SU-DHL-6 (cell line): ENCODE measurements around the gene SMIM45.

Source experiments
- H2AFZ ChIP-seq: fragments of 200-600 bp; sonication (generic); 2 replicates; pipeline ENCODE4 v1.6.1; 2014; ENCODE audit warnings: low read depth, mild to moderate bottlenecking, moderate library complexity, mixed read lengths, antibody characterized with exemption, low read length; ENCODE audit not compliant: severe bottlenecking
- H3F3A ChIP-seq: fragments of 200-600 bp; shearing (Covaris generic); 2 replicates; pipeline ENCODE4 v1.6.0; 2016; ENCODE audit warnings: antibody characterized with exemption, mild to moderate bottlenecking; ENCODE audit not compliant: insufficient read depth
- H3K27ac ChIP-seq: fragments of 200-600 bp; sonication (generic); 2 replicates; pipeline ENCODE4 v1.5.1; 2016; ENCODE audit warnings: low read depth, mild to moderate bottlenecking, low read length, moderate library complexity, mixed read lengths
- H3K27me3 ChIP-seq: fragments of 200-600 bp; sonication (generic), shearing (Covaris generic); 2 replicates; pipeline ENCODE4 v1.6.0; 2014; ENCODE audit warnings: mild to moderate bottlenecking, low read length
- H3K36me3 ChIP-seq: fragments of 200-600 bp; sonication (generic); 2 replicates; pipeline ENCODE4 v1.6.1; 2014; ENCODE audit warnings: mild to moderate bottlenecking, low read length, mixed read lengths
- H3K4me2 ChIP-seq: fragments of 300-600, 200-600 bp; shearing (Covaris generic), sonication (generic); 2 replicates; pipeline ENCODE4 v1.6.0; 2014; ENCODE audit warnings: low read length, low read depth, mild to moderate bottlenecking; ENCODE audit not compliant: poor library complexity, severe bottlenecking
- H3K4me3 ChIP-seq: fragments of 200-600 bp; sonication (generic); 2 replicates; pipeline ENCODE4 v1.5.1; 2014; ENCODE audit warnings: antibody characterized with exemption, low read length, mild to moderate bottlenecking, mixed read lengths; ENCODE audit not compliant: insufficient read depth, poor library complexity, severe bottlenecking
- H3K79me2 ChIP-seq: fragments of 200-600 bp; sonication (generic); 2 replicates; pipeline ENCODE4 v1.6.1; 2014; ENCODE audit warnings: mild to moderate bottlenecking, low read length, moderate library complexity; ENCODE audit not compliant: insufficient read depth
- H3K9ac ChIP-seq: fragments of 200-600 bp; sonication (generic); 2 replicates; pipeline ENCODE4 v1.7.0; 2014; ENCODE audit warnings: mild to moderate bottlenecking, low read length
- H3K9me2 ChIP-seq: fragments of 200-600 bp; sonication (generic); replicated peaks from 2 replicates; pipeline ENCODE4 v1.6.1; 2014; ENCODE audit warnings: low read length; ENCODE audit not compliant: insufficient read depth
- H3K9me3 ChIP-seq: fragments of 200-600 bp; sonication (generic); 2 replicates; pipeline ENCODE4 v1.6.1; 2014; ENCODE audit warnings: low read length, mixed read lengths; ENCODE audit not compliant: insufficient read depth
- H4K20me1 ChIP-seq: fragments of 200-600 bp; sonication (generic); 2 replicates; pipeline ENCODE4 v1.6.1; 2014; ENCODE audit warnings: low read depth, mild to moderate bottlenecking, antibody characterized with exemption, low read length, moderate library complexity, mixed read lengths
- EZH2phosphoT487 ChIP-seq: fragments of 200-600 bp; sonication (generic), shearing (Covaris generic); conservative IDR thresholded peaks from 2 replicates; pipeline ENCODE4 v1.6.1; 2018; ENCODE audit warnings: mild to moderate bottlenecking, antibody characterized with exemption, low read length, moderate library complexity, mixed read lengths
- TF ChIP-seq, protein P1 (sequence below): fragments of 200-600 bp; sonication (generic); IDR thresholded peaks from one replicate; pipeline ENCODE4 v1.5.1; 2017; ENCODE audit warnings: antibody characterized with exemption, mild to moderate bottlenecking, low read length, moderate library complexity; ENCODE audit not compliant: insufficient read depth, poor library complexity, severe bottlenecking

Gene SMIM45

GRCh38 chr22:41922328-41922727 lies 29.6 kb upstream of the SMIM45 start:
- no peaks in the 10 kb centered on the region for H4K20me1 ChIP-seq
- peak overlapping the region; percentile 95 for H3K4me2 ChIP-seq
- H3K36me3 ChIP-seq: no peaks in the 10 kb centered on the region; the same call in 1 of the 2 replicates
- H3K27me3 ChIP-seq: no peaks in the 10 kb centered on the region
- peaks cover 58% of the 10 kb centered on the region for H3F3A ChIP-seq
- H3K79me2 ChIP-seq: peaks cover 26% of the 10 kb centered on the region
- no peaks in the 10 kb centered on the region for H3K9me2 ChIP-seq
- H3K9ac ChIP-seq: peak overlapping the region; percentile 8; the same call in 1 of the 2 replicates
- TF ChIP-seq EZH2phosphoT487: no peak
- TF ChIP-seq, protein P1, sequence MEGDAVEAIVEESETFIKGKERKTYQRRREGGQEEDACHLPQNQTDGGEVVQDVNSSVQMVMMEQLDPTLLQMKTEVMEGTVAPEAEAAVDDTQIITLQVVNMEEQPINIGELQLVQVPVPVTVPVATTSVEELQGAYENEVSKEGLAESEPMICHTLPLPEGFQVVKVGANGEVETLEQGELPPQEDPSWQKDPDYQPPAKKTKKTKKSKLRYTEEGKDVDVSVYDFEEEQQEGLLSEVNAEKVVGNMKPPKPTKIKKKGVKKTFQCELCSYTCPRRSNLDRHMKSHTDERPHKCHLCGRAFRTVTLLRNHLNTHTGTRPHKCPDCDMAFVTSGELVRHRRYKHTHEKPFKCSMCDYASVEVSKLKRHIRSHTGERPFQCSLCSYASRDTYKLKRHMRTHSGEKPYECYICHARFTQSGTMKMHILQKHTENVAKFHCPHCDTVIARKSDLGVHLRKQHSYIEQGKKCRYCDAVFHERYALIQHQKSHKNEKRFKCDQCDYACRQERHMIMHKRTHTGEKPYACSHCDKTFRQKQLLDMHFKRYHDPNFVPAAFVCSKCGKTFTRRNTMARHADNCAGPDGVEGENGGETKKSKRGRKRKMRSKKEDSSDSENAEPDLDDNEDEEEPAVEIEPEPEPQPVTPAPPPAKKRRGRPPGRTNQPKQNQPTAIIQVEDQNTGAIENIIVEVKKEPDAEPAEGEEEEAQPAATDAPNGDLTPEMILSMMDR: no peak
- H3K4me3 ChIP-seq: no peak overlapping the region
- H3K27ac ChIP-seq: peak overlapping the region; percentile 94
- no peak overlapping the region for H2AFZ ChIP-seq
- no peaks in the 10 kb centered on the region for H3K9me3 ChIP-seq

- Histone ChIP-seq H3F3A (peaks cover 65% of the 10 kb centered on the region), H3K27me3 (no peaks in the 10 kb centered on the region), H3K9ac (peak overlapping the region; percentile 94; the same call in 1 of the 2 replicates), H4K20me1 (no peaks in the 10 kb centered on the region), H3K36me3 (no peaks in the 10 kb centered on the region; the same call in 1 of the 2 replicates), H3K9me3 (no peaks in the 10 kb centered on the region), H3K4me2 (peak overlapping the region; percentile 95), H3K27ac (peak overlapping the region; percentile 94), H3K4me3 (no peak overlapping the region), H3K79me2 (peaks cover 26% of the 10 kb centered on the region), H3K9me2 (no peaks in the 10 kb centered on the region), H2AFZ (no peak overlapping the region)
- TF ChIP-seq EZH2phosphoT487: no peak
Observed at GRCh38 chr22:41922940-41923594, 28.9 kb upstream of the SMIM45 start.

DNA sequence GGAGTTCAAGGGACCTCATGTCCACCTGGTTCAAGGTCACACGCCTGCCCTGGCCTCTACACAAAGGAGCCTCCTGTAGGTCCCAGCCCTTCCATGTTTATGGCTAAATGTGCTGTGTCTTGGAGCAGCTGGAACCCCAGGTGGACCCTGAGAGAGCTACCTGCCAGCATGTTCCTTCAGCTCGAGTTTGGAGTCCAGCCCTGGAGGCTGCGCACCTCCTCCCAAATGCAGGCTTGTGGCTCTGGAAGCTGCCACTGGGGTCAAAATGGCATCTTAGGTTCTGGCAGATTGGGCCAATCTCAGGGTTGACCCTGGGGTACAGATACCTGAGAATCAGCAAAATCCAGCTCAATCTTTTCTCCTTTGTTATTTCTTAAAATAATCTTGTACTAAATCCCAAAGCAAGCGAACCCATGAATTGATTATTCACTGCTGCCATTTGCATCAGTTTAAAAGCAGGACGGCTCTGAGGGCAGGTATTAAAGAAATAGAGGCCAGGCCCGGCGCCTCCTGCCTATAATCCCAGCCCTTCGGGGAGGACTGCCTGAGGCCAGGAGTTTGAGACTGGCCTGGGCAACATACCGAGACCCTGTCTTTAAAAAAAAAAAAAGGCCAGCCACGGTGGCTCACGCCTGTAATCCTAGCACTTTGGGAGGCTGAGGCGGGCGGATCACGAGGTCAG lies 28.2 kb upstream of the SMIM45 start:
- Histone ChIP-seq H3K4me3 (peak overlapping the region; percentile 8), H3K36me3 (no peaks in the 10 kb centered on the region; the same call in 1 of the 2 replicates), H3K9me2 (no peaks in the 10 kb centered on the region), H3K9ac (peak overlapping the region; percentile 94), H3K79me2 (peaks cover 26% of the 10 kb centered on the region), H3K9me3 (no peaks in the 10 kb centered on the region), H3K4me2 (peak overlapping the region; percentile 95), H3F3A (peaks cover 68% of the 10 kb centered on the region), H3K27me3 (no peaks in the 10 kb centered on the region), H2AFZ (no peak overlapping the region), H4K20me1 (no peaks in the 10 kb centered on the region), H3K27ac (peak overlapping the region; percentile 94)
- TF ChIP-seq, protein P1: no peak
- no peak for TF ChIP-seq EZH2phosphoT487
